Heart right ventricle (tissue), 16 donors: ENCODE data around the gene UQCRH. TPM values are rescaled to one million over a fixed set of nuclear protein-coding genes. Genes with fewer than 3 reads are reported as not detected.

ENCODE experiments used
- ATAC-seq, 8 donors: fragments of 200-7000 bp; cut with Tn5 transposase; one replicate each; pipeline ENCODE4 v1.9.1; 2020; ENCODE audit warnings: mild to moderate bottlenecking in 8 of 8, moderate library complexity in 8 of 8, moderate number of reproducible peaks in 1 of 8
- DNase-seq, 2 donors: peaks; one replicate each; pipeline ENCODE4 v3.0.0-alpha.2; 2020
- H3K27ac ChIP-seq, 10 donors: fragments of 200-600 bp; sonication (generic) in 2 of 10; one replicate each; pipeline versions ENCODE4 v1.5.0 to v1.8.0; 2020 to 2022; ENCODE audit warnings: mild to moderate bottlenecking in 3 of 10
- H3K27me3 ChIP-seq, 7 donors: fragments of 200-600 bp; one replicate each; pipeline ENCODE4 v1.8.0; 2021 to 2022; ENCODE audit warnings: mild to moderate bottlenecking in 2 of 7
- H3K36me3 ChIP-seq, 9 donors: fragments of 200-600 bp; sonication (generic) in 1 of 9; one replicate each; pipeline versions ENCODE4 v1.5.0 to v1.8.0; 2020 to 2022; ENCODE audit warnings: mild to moderate bottlenecking in 2 of 9
- H3K4me1 ChIP-seq, 9 donors: fragments of 200-600 bp; sonication (generic) in 1 of 9; one replicate each; pipeline versions ENCODE4 v1.5.0 to v1.8.0; 2020 to 2022; ENCODE audit warnings: mild to moderate bottlenecking in 4 of 9
- H3K4me3 ChIP-seq, 10 donors: fragments of 200-600 bp; sonication (generic) in 2 of 10; one replicate each; pipeline versions ENCODE4 v1.5.0 to v1.8.0; 2020 to 2022; ENCODE audit warnings: mild to moderate bottlenecking in 7 of 10, moderate library complexity in 2 of 10
- H3K9me3 ChIP-seq, 11 donors: fragments of 200-600 bp in 10 of 11; sonication (generic) in 2 of 11; one replicate each; pipeline versions ENCODE4 v1.5.0 to v1.8.0; 2013 to 2022; ENCODE audit warnings: mild to moderate bottlenecking in 2 of 11, control low read depth in 1 of 11, moderate library complexity in 1 of 11
- WGBS, 2 donors: extraction: QIAGEN DNeasy Blood & Tissue Kit; methylation state at CpG; one replicate each; pipeline ENCODE4 v1.1.7; 2013; ENCODE audit warnings: inconsistent platforms in 1 of 2; 5-methylcytosine and 5-hydroxymethylcytosine counted together
- intact Hi-C, 10 donors: fragments of 100-400 bp; cut with DNase I; formaldehyde crosslinking; loops; one replicate each; pipeline versions ENCODE4 v1.11.1 to v1.14.2; 2022
- polyA plus RNA-seq, 2 donors: library from polyadenylated mRNA; stranded (reverse); fragments of 200-250 nt; gene quantifications; one replicate each; pipeline ENCODE4 v1.2.3, GENCODE V29; 2013
- total RNA-seq, 10 donors: library from RNA; stranded (reverse); fragmentation: NEBNext Ultra II Directional in 3 of 10; extraction: Animal tissue kit (Norgen Biotek cat#: 25700) in 3 of 10; gene quantifications; one replicate each; pipeline versions ENCODE4 v1.2.1 to v1.2.4, GENCODE V29; 2021 to 2023
- TF ChIP-seq, protein P1 (sequence below), 9 donors: fragments of 200-600 bp; sonication (generic) in 2 of 9; IDR thresholded peaks; one replicate each; pipeline versions ENCODE4 v1.5.0 to v1.8.0; 2021 to 2022; ENCODE audit warnings: antibody characterized with exemption in 9 of 9, mild to moderate bottlenecking in 5 of 9, moderate library complexity in 1 of 9
- donor health status: Arrhythmogenic right ventricular cardiomyopathy.
- donor health status: ischemic (EF 13 %, LVEDD 7.1; RV severe dilation, severe dysfunction).
- donor health status: healthy with polysubstance abuse.
- donor health status: DM: no; HTN: yes; CAD: no.
- donor health status: DM: no; HTN: no; CAD: no.
- donor health status: ischemic (EF 25% LVEDD 6.9; RV normal size, moderate dysfunction).
- donor health status: ischemic (EF 25% LVEDD 5.7; RV mildly dilated, moderate dysfunction).
- donor health status: healthy.
- donor health status: DM: yes; HTN: yes; CAD: no.
- donor health status: Ischemic cardiomyopathy.
- donor health status: ischemic (EF 35%, LVEDD 5.7; RV mildly dilated, moderate dysfunction).
- donor health status: nonischemic (EF 11% LVEDD 7.7; RV severe dilation, severe dysfunction).
- donor health status: DM: yes; HTN: yes; CAD: no.
- donor health status: PGD.
- donor health status: ischemic (EF 29% LVEDD 5.4; RV normal size, mild dysfunction).
- donor health status: nonischemic (EF 23%, LVEDD 6.1; RV moderate dilation, normal function).

Gene UQCRH
- total and polyA plus RNA-seq, 12 donors: 759 to 1,588 (median 1,005) TPM

- DNase-seq (no peak), ATAC-seq (no peak)
- WGBS, 2 donors: 92 to 95% methylated on average over 14 of the region's 14 CpGs
- H3K27ac ChIP-seq: no peak overlapping the region
- H3K9me3 ChIP-seq: no peaks in the 10 kb centered on the region
- H3K27me3 ChIP-seq: no peaks in the 10 kb centered on the region
- peaks cover 0 to 96% (median 45%) of the 10 kb centered on the region in 9 donors for H3K36me3 ChIP-seq
- TF ChIP-seq, protein P1, sequence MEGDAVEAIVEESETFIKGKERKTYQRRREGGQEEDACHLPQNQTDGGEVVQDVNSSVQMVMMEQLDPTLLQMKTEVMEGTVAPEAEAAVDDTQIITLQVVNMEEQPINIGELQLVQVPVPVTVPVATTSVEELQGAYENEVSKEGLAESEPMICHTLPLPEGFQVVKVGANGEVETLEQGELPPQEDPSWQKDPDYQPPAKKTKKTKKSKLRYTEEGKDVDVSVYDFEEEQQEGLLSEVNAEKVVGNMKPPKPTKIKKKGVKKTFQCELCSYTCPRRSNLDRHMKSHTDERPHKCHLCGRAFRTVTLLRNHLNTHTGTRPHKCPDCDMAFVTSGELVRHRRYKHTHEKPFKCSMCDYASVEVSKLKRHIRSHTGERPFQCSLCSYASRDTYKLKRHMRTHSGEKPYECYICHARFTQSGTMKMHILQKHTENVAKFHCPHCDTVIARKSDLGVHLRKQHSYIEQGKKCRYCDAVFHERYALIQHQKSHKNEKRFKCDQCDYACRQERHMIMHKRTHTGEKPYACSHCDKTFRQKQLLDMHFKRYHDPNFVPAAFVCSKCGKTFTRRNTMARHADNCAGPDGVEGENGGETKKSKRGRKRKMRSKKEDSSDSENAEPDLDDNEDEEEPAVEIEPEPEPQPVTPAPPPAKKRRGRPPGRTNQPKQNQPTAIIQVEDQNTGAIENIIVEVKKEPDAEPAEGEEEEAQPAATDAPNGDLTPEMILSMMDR (IDR thresholded peaks at IDR 0.05): no peak
- H3K4me3 ChIP-seq: no peak overlapping the region
- H3K4me1 ChIP-seq: peaks cover 0 to 15% (median 0%) of the 10 kb centered on the region in 9 donors
- intact Hi-C loops: no loop called here
These were observed 22.5 kb upstream of the UQCRH start for GRCh38 chr1:46281021-46281420.

- TF ChIP-seq, protein P1 (IDR thresholded peaks at IDR 0.05): no peak
- peaks cover 0 to 15% (median 0%) of the 10 kb centered on the region in 9 donors for H3K4me1 ChIP-seq
- DNase-seq (no peak), ATAC-seq (no peak)
- no peaks in the 10 kb centered on the region for H3K27me3 ChIP-seq
- peaks cover 0 to 100% (median 54%) of the 10 kb centered on the region in 9 donors for H3K36me3 ChIP-seq
- WGBS, 2 donors: 50 to 58% methylated on average over 1 of the region's 1 CpG
- no peak overlapping the region for H3K27ac ChIP-seq
- intact Hi-C loops: no loop called here
- H3K9me3 ChIP-seq: no peaks in the 10 kb centered on the region
- no peak overlapping the region for H3K4me3 ChIP-seq
These were observed 19.4 kb upstream of the UQCRH start for GRCh38 chr1:46284058-46284457.

DNA sequence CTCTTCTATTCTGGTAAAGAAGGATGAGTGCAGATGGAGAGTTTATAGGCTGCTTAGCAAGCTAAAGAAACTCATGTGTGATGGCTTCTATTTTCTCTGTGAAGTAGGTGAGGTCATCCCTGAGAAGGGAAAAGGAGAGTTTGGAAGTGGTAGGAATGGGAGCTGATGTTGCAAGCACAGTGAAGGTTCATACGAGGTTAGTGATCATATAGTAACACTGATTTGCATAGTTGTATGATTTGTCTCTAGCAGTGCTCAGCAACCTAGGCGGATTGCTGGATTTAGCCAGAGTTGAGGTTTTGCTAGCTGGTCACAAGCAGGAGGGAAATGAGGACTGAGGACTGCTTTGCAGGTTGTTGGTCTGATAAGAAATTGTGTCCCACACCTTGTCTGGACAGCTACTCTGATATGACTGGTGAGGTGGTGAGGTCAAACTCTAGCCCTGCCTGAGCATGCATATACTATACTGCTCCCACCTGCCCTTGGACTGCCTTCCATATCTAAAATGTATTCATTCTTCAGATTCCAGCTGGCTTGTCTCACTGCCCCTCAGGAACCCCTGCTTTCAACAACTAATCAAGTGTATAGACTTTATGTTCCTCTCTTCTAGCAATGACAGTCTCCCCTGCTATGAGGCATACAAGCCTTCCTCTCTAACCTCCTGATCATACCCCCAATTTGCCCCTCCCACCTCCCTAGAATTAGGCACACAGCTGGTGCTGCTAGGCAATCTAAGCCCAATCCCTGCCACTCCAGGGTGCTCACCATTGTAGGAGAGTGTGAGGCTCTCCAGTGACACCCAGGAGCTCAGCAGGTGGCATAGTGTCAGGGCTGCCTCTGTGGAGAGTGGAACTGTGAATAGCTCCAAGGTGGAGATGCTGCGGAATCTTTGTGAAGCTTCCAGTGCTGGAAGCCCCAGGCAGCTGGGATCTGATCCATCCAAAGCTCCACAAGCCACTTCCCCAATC lies 18.6 kb upstream of the UQCRH start:
- Histone ChIP-seq H3K27me3 (no peaks in the 10 kb centered on the region), H3K36me3 (peaks cover 0 to 100% (median 53%) of the 10 kb centered on the region in 9 donors), H3K9me3 (no peaks in the 10 kb centered on the region), H3K4me3 (no peak overlapping the region), H3K4me1 (peaks cover 0 to 18% (median 2%) of the 10 kb centered on the region in 9 donors), H3K27ac (no peak overlapping the region)
- no peak for DNase-seq
- intact Hi-C loops: no loop called here
- 74 to 86% methylated on average over 3 of the region's 3 CpGs for WGBS, 2 donors
- TF ChIP-seq, protein P1 (IDR thresholded peaks at IDR 0.05): no peak
- no peak for ATAC-seq

- Histone ChIP-seq H3K4me3 (no peak overlapping the region), H3K27ac (no peak overlapping the region), H3K27me3 (no peaks in the 10 kb centered on the region), H3K4me1 (peaks cover 0 to 19% (median 3%) of the 10 kb centered on the region in 9 donors), H3K36me3 (peaks cover 0 to 100% (median 43%) of the 10 kb centered on the region in 9 donors), H3K9me3 (no peaks in the 10 kb centered on the region)
- intact Hi-C loops: no loop called here
- ATAC-seq (peak in 6 of 8 donors; percentile 12 to 46 (median 22)), DNase-seq (no peak)
- TF ChIP-seq, protein P1 (IDR thresholded peaks at IDR 0.05): no peak
- WGBS, 2 donors: 78 to 89% methylated on average over 27 of the region's 27 CpGs
These were observed 17.6 kb upstream of the UQCRH start for GRCh38 chr1:46285730-46286477.
